Subcutaneous adipose tissue (tissue), 4 donors: ENCODE data around the gene CDKN1C. TPM values are rescaled to one million over a fixed set of nuclear protein-coding genes. Genes with fewer than 3 reads are reported as not detected.

Experiments used
- CTCF ChIP-seq: fragments of 450-650 bp; IDR thresholded peaks from one replicate; pipeline ENCODE4 v1.5.1; 2016; ENCODE audit warnings: low read depth, mild to moderate bottlenecking, control low read depth, antibody characterized with exemption, moderate library complexity
- total RNA-seq, 4 donors: library from RNA; depleted of rRNA; stranded (reverse); fragments of >200 nt; gene quantifications; one replicate each; pipeline ENCODE4 v1.1.0, GENCODE V29; 2016

Gene CDKN1C
- 100 to 1,000 TPM in 3 of 4 donors, 10 to 100 TPM in 1; 73.3 to 347 (median 166) TPM for total RNA-seq

DNA sequence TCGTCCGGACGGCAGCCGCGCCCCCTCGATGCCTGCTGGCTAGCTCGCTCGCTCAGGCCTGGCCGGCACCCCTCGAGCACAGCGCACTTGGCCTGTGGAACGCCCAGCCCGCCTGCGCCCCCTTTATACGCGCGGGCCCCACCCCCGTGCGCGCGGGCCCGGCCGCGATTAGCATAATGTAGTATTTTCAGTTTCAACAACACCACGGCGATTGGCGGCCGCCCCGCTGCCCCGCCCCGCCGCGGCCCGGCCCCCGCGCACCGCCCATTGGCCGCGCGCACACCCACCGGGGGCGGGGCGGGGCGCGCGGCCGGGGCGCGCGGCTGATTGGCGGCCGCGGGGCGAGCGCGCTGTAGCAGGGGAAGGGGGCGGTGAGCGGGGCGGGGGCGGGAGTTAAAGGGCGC lies at the start of gene CDKN1C:
Gene CDKN1C, minus strand, starts transcription at position 98 of the 404 bp plus-strand sequence. CDS start 319 bp downstream, outside the sequence.
- no peak for TF ChIP-seq CTCF

GRCh38 chr11:2934611-2935239 lies 49.1 kb upstream of the CDKN1C start:
- TF ChIP-seq CTCF, result no peak

DNA sequence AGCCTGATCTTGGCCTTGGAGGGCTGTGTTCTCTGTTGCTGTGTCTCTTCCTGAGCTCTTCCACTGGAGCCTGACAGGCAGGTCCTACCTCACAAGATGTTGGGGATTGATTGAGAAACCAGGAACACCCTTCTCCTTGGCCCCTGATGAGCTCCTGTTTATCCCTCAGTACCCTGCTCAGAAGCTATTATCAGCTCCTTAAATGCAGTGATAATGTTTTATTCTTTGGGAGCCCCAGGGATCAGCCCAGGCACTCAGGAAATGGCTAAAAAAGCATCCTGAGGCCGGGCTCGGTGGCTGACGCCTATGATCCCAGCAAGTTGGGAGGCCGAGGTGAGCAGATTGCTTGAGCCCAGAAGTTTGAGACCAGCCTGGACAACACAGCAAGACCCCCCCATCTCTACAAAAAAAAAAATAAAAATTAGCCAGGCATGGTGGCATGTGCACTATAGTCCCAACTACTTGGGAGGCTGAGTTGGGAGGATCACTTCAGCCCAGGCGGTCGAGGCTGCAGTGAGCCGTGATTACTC lies 48.5 kb upstream of the CDKN1C start:
- TF ChIP-seq CTCF, result no peak

GRCh38 chr11:2933375-2934020 lies 47.9 kb upstream of the CDKN1C start:
- TF ChIP-seq CTCF, result no peak

DNA sequence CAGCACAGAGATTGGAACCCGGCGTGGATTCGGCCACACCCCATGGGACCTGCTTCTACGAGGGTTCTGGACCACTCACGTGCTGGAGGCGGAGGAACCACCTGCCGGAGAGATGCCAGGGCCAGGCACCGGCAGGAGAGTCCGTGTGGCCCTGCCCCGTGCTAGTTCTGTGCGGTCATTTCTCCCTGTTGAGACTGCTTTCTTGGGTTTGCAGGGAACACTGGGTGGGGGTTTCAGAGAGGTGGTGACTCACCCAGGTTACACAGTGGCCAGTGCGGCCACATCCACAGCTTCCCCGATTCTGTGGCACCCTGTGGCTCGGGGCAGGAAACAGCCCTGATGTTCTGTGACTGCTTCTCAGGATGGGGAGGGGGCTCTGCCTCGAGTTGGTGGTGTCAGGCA lies 47.3 kb upstream of the CDKN1C start:
- no peak for TF ChIP-seq CTCF

GRCh38 chr11:2931771-2932738 lies 46.5 kb upstream of the CDKN1C start:
- no peak for TF ChIP-seq CTCF

- TF ChIP-seq CTCF, result no peak
Measured at GRCh38 chr11:2931420-2931746, 45.8 kb upstream of the CDKN1C start.
